GM18519 (cell line): Measurements from ENCODE around the gene MCC.
A peak's percentile ranks its signal among the peaks of the same experiment; 100 is the strongest.

Experiments
- ATAC-seq: cut with Tn5 transposase; IDR thresholded peaks from one replicate; pipeline ENCODE4 v1.9.1; 2021; ENCODE audit warnings: mild to moderate bottlenecking, moderate library complexity; ENCODE audit not compliant: unreplicated experiment, low FRiP score

Gene MCC

GRCh38 chr5:112976432-112977309, 511.6 kb downstream of the MCC start, which contains the start of gene DCP2:
Gene DCP2 (plus strand): TSS chr5:112976798. CDS start chr5:112976934, 136 bp downstream.
- peak; percentile 97 for ATAC-seq

- no peak for ATAC-seq
These were observed 512.4 kb downstream of the MCC start for GRCh38 chr5:112975721-112976431.

- no peak for ATAC-seq
These were observed 513.4 kb downstream of the MCC start for GRCh38 chr5:112974901-112975300.

GRCh38 chr5:112973904-112974303, 514.3 kb downstream of the MCC start:
- no peak for ATAC-seq

- no peak for ATAC-seq
These were observed 515.2 kb downstream of the MCC start for GRCh38 chr5:112973036-112973435.
